Neural cell (in vitro differentiated cells): ENCODE measurements around the gene NACC1.

Experiments used
- CTCF ChIP-seq: fragments of 450-650 bp; IDR thresholded peaks from 2 replicates; pipeline ENCODE4 v1.5.1; 2014; ENCODE audit warnings: antibody characterized with exemption, mild to moderate bottlenecking, moderate library complexity; ENCODE audit not compliant: poor library complexity, severe bottlenecking
- POLR2AphosphoS5 ChIP-seq: IDR thresholded peaks from 2 replicates; pipeline ENCODE4 v1.6.1; 2012
- RAD21 ChIP-seq: fragments of 450-650 bp; conservative IDR thresholded peaks from 2 replicates; pipeline ENCODE4 v1.6.1; 2014; ENCODE audit warnings: antibody characterized with exemption, mild to moderate bottlenecking, moderate library complexity
- TAF1 ChIP-seq: IDR thresholded peaks from 2 replicates; pipeline ENCODE4 v1.6.1; 2012; ENCODE audit warnings: low read depth

GRCh38 chr19:13160557-13160956, 42.5 kb downstream of the NACC1 start:
- TF ChIP-seq CTCF (no peak), RAD21 (no peak), POLR2AphosphoS5 (no peak), TAF1 (no peak)
